ENCODE results near the gene APBB2.

DNA sequence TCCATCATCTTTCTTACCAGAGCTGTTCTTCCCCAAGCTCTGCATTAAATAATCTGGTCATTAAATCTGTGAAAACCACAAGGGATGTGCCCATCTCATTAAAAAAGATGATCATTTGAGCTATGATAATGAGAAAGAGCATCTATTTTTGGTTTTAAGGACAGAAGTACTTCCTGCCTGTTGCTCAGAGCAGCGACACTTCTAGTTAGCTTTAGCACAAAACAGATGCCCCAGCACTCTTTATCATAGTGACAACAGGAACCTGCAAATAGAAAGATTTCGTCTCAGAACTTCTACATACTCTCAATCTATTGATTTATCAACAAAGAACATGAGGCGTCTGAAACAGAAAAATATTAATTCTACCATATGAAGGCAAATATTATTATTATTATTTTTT, 140.1 kb downstream of the APBB2 start:
- TF ChIP-seq CTCF (conservative IDR thresholded peaks at IDR 0.05; ENCODE audit: low read depth in 2 of 2) (no peak), CREB1 (CRISPR knock-in tag; IDR thresholded peaks at IDR 0.05; ENCODE audit: low read depth) (no peak), EZH2 (IDR thresholded peaks at IDR 0.05; ENCODE audit: low read depth, unreplicated experiment) (no peak)
